PC-9 (cell line): ENCODE data around the gene FEZF2. TPM values are rescaled to one million over a fixed set of nuclear protein-coding genes. Genes with fewer than 3 reads are reported as not detected.

Experiments
- BruUV-seq: library from RNA; stranded (reverse); fragments of 400-500 nt; replicated peaks from 2 replicates; lab custom pipeline; 2021; lab: Mats Ljungman, UMichigan
- CTCF ChIA-PET: fragments of 300-600 bp; sonication (Branson Sonifier 250); formaldehyde crosslinking; loops from one replicate; lab custom pipeline; 2022; ENCODE audit warnings: antibody characterized with exemption; lab: Charles Lee
- POLR2A ChIA-PET: fragments of 300-600 bp; sonication (Branson Sonifier 250); formaldehyde crosslinking; loops from one replicate; lab custom pipeline; 2022; ENCODE audit warnings: antibody characterized with exemption; ENCODE audit not compliant: unreplicated experiment; lab: Charles Lee
- DNase-seq, 2 experiments: peaks; one replicate each; pipeline versions ENCODE4 v3.0.0 to v3.0.0-alpha.2; 2015 to 2022; ENCODE audit warnings: mixed read lengths in 1 of 2
- H2AFZ ChIP-seq: fragments of 200-600 bp; sonication (generic); 2 replicates; pipeline ENCODE4 v1.8.1; 2017; ENCODE audit warnings: antibody characterized with exemption
- H3F3A ChIP-seq: fragments of 200-600 bp; sonication (generic); 2 replicates; pipeline ENCODE4 v1.8.1; 2017; ENCODE audit warnings: antibody characterized with exemption, mild to moderate bottlenecking, low read depth; ENCODE audit not compliant: insufficient read depth
- H3K27ac ChIP-seq: fragments of 200-600 bp; sonication (generic); 2 replicates; pipeline ENCODE4 v1.6.1; 2016; ENCODE audit warnings: mixed run types
- H3K27me3 ChIP-seq: fragments of 200-600 bp; sonication (generic); 2 replicates; pipeline ENCODE4 v1.6.1; 2016; ENCODE audit warnings: low read depth, mixed run types; ENCODE audit not compliant: insufficient read depth
- H3K36me3 ChIP-seq: fragments of 200-600 bp; sonication (generic); 2 replicates; pipeline ENCODE4 v1.6.1; 2016; ENCODE audit warnings: low read depth, mixed run types
- H3K4me1 ChIP-seq: fragments of 200-600 bp; sonication (generic); replicated peaks from 2 replicates; pipeline ENCODE4 v1.6.1; 2016; ENCODE audit warnings: mixed run types; ENCODE audit not compliant: insufficient read depth
- H3K4me2 ChIP-seq: fragments of 200-600 bp; sonication (generic); 2 replicates; pipeline ENCODE4 v1.6.1; 2017; ENCODE audit warnings: mixed run types
- H3K4me3 ChIP-seq: fragments of 200-600 bp; sonication (generic); 2 replicates; pipeline ENCODE4 v1.6.1; 2016; ENCODE audit warnings: mixed run types
- H3K79me2 ChIP-seq: fragments of 200-600 bp; sonication (generic); 2 replicates; pipeline ENCODE4 v1.6.1; 2017; ENCODE audit warnings: low read depth, mixed run types
- H3K9me2 ChIP-seq: fragments of 200-600 bp; sonication (generic); 2 replicates; pipeline ENCODE4 v1.8.1; 2017; ENCODE audit warnings: mild to moderate bottlenecking; ENCODE audit not compliant: insufficient read depth
- H3K9me3 ChIP-seq: fragments of 200-600 bp; sonication (generic); 2 replicates; pipeline ENCODE4 v1.8.1; 2016; ENCODE audit warnings: low read depth; ENCODE audit not compliant: insufficient read depth
- H4K20me1 ChIP-seq: fragments of 200-600 bp; sonication (generic); 2 replicates; pipeline ENCODE4 v1.8.1; 2017; ENCODE audit not compliant: insufficient read depth
- EZH2 ChIP-seq: fragments of 200-600 bp; sonication (generic); IDR thresholded peaks from 2 replicates; pipeline ENCODE4 v1.8.0; 2017; ENCODE audit warnings: antibody characterized with exemption, low read depth
- intact Hi-C: fragments of 100-400 bp; cut with micrococcal nuclease; formaldehyde crosslinking; loops from one replicate; pipeline ENCODE4 v1.10.0; 2022; ENCODE audit not compliant: unreplicated experiment
- total RNA-seq: library from RNA; stranded (reverse); gene quantifications from 2 replicates; pipeline ENCODE4 v1.2.3, GENCODE V29; 2021
- TF ChIP-seq, protein P1 (sequence below): fragments of 200-600 bp; sonication (generic); conservative IDR thresholded peaks from 2 replicates; pipeline ENCODE4 v1.6.1; 2017; ENCODE audit warnings: mixed run types, antibody characterized with exemption, mild to moderate bottlenecking, moderate library complexity

FEZF2 gene
- total RNA-seq, 1 experiment from 2014 or later = not detected

DNA sequence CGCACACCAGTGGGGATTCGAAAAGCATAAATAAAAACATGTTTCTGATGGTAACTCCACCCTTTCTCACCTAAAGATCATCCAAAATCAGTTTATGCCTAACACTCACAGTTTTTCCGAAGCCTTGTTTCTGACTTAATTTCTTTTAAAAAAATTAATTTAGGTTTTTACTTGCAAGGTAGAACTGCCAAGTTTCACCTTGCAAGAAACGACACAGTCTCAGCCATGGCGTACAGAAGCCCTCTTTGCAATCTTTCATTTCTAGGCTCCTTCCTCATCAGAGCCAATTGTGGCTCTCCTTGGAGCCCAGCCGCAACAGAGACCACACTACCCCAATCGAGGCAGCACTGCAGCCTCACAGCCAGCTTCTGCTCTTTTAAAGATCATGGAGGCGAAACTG, 31.0 kb upstream of the FEZF2 start:
- Histone ChIP-seq H3K9me2 (no peaks in the 10 kb centered on the region), H2AFZ (no peak overlapping the region), H3K79me2 (no peaks in the 10 kb centered on the region), H3K27me3 (peaks cover 35% of the 10 kb centered on the region), H3K36me3 (no peaks in the 10 kb centered on the region), H3F3A (no peaks in the 10 kb centered on the region), H3K4me1 (no peaks in the 10 kb centered on the region), H3K9me3 (no peaks in the 10 kb centered on the region), H3K27ac (no peak overlapping the region), H4K20me1 (no peaks in the 10 kb centered on the region), H3K4me3 (no peak overlapping the region), H3K4me2 (no peak overlapping the region)
- DNase-seq = no peak
- TF ChIP-seq EZH2 = no peak
- TF ChIP-seq, protein P1, sequence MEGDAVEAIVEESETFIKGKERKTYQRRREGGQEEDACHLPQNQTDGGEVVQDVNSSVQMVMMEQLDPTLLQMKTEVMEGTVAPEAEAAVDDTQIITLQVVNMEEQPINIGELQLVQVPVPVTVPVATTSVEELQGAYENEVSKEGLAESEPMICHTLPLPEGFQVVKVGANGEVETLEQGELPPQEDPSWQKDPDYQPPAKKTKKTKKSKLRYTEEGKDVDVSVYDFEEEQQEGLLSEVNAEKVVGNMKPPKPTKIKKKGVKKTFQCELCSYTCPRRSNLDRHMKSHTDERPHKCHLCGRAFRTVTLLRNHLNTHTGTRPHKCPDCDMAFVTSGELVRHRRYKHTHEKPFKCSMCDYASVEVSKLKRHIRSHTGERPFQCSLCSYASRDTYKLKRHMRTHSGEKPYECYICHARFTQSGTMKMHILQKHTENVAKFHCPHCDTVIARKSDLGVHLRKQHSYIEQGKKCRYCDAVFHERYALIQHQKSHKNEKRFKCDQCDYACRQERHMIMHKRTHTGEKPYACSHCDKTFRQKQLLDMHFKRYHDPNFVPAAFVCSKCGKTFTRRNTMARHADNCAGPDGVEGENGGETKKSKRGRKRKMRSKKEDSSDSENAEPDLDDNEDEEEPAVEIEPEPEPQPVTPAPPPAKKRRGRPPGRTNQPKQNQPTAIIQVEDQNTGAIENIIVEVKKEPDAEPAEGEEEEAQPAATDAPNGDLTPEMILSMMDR = no peak
- CTCF ChIA-PET = no interaction called here
- BruUV-seq = no TSS peak
- intact Hi-C loops = no loop called here
- POLR2A ChIA-PET = no interaction called here

DNA sequence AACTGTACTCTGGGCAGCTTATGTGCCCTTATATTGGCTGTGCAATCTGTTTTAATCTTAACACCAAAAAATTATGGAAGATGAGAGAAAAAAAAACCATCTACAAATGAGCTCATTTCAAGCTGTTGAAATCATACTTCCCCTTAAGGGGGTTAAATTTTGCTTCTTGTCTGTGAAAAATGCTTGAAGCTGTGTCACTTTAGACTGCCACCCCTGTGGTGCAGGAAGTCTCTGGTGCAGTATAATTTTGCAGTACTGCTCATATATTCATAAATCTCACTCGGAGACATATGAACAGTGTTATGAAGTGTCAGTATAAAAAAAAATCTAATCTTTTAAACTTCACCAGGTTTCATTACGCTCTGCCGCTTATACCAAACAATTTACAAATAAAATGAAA, 30.4 kb upstream of the FEZF2 start:
- Histone ChIP-seq H3K4me1 (no peaks in the 10 kb centered on the region), H3K9me2 (no peaks in the 10 kb centered on the region), H3K4me2 (no peak overlapping the region), H4K20me1 (no peaks in the 10 kb centered on the region), H3K79me2 (no peaks in the 10 kb centered on the region), H3K36me3 (no peaks in the 10 kb centered on the region), H3K4me3 (no peak overlapping the region), H3F3A (no peaks in the 10 kb centered on the region), H3K27me3 (peaks cover 35% of the 10 kb centered on the region), H3K27ac (no peak overlapping the region), H2AFZ (no peak overlapping the region), H3K9me3 (no peaks in the 10 kb centered on the region)
- ChIA-PET POLR2A (no interaction called here), CTCF (interaction anchor here (0.6 kb wide), 1 partner anchor 1132 kb away, joined by 6 read pairs; no protein-coding TSS in a partner anchor)
- BruUV-seq = no TSS peak
- TF ChIP-seq EZH2 = no peak
- TF ChIP-seq, protein P1 = no peak
- DNase-seq = no peak
- intact Hi-C loops = no loop called here

DNA sequence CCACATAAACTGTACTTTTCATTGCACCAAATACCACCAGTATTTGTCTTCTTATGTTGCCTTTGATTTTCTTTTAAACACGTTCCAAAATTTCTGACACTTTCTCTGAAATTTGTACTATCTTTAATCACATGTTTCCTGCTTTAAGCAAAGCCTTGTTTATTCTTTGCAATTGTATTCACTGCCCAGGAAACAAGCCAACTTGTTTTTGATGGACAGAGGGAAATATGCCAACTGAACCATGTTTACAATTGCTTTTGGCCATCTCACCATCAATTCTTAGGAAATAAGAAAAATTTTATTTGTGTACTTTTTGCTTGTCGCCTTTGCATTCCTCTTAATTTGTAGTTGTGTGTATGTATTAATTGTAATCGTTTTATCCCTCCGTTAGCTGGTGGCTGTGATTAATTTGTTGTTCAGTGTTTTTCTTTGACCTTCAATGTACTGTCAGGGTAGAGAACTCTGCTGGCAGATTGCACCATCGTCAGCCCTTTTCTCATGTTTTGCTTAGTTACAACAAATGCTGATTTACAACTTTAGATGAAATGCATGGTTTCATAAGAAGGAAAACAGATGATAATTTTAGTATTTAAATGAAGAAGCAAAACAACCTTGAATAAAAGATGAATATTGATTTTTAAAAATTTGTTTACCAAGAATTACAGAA, 19.4 kb upstream of the FEZF2 start:
- no peak overlapping the region for H2AFZ ChIP-seq
- no peak overlapping the region for H3K27ac ChIP-seq
- H3K9me3 ChIP-seq = no peaks in the 10 kb centered on the region
- BruUV-seq = no TSS peak
- H3K27me3 ChIP-seq = peaks cover 14% of the 10 kb centered on the region
- intact Hi-C loops = no loop called here
- H3K36me3 ChIP-seq = no peaks in the 10 kb centered on the region
- no peaks in the 10 kb centered on the region for H3F3A ChIP-seq
- H3K79me2 ChIP-seq = no peaks in the 10 kb centered on the region
- ChIA-PET POLR2A (no interaction called here), CTCF (no interaction called here)
- no peak for DNase-seq
- H4K20me1 ChIP-seq = no peaks in the 10 kb centered on the region
- no peaks in the 10 kb centered on the region for H3K4me1 ChIP-seq
- H3K4me3 ChIP-seq = no peak overlapping the region
- TF ChIP-seq EZH2 = no peak
- TF ChIP-seq, protein P1 = no peak
- no peaks in the 10 kb centered on the region for H3K9me2 ChIP-seq
- H3K4me2 ChIP-seq = no peak overlapping the region
